D721Med (cell line): Measurements from ENCODE around the gene OPCML.

Experiments used
- DNase-seq: peaks from one replicate; pipeline ENCODE4 v3.0.0; 2011; ENCODE audit warnings: low spot score; ENCODE audit not compliant: insufficient read length
- FAIRE-seq: peaks from 2 replicates; lab custom pipeline; 2011; peaks lifted over from hg19 to GRCh38; lab: Jason Lieb, UNC
- TF ChIP-seq, protein P1 (sequence below): IDR thresholded peaks from 2 replicates; pipeline ENCODE4 v1.5.1; 2012; ENCODE audit warnings: mild to moderate bottlenecking, control low read depth; ENCODE audit not compliant: insufficient read depth; ENCODE audit errors: missing control alignments

The OPCML gene

DNA sequence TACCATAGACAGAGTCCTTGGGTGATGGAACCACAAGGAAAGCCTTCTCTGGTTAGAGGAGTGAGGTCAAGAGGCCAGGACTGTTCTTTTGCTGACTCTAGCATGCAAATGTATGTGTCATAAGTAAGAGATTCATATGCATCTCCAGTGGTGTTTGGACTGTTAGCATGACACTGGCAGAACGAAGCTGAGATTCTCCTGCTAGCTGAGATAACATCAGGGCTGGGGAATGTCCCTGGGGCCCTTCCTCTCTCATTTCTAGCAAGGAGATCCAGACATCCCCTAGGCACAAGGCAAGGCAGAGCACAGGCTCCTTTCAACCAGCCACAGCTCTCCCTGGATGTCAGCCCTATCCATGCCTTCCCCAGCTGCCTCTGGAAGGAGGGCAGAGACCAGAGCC, 711.3 kb downstream of the OPCML start:
- DNase-seq (no peak), FAIRE-seq (no peak)

DNA sequence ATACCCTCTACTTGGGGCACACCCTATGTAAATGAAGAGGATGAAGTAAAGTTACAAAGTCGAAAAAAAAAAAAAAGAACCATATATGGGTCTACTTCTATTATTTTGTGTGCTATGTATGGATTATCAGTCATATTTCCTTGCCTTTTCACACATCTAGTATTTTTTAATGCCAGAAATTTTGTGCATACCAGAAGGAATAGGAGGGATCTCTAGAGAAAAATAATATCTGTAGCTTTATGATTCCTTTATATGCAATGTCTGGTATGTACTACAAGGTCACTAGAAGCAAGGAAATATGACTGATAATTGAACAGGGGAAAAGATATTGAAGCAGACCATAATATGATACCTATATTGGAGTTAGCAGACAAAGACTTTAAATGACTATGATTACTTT, 713.4 kb downstream of the OPCML start:
- TF ChIP-seq, protein P1, sequence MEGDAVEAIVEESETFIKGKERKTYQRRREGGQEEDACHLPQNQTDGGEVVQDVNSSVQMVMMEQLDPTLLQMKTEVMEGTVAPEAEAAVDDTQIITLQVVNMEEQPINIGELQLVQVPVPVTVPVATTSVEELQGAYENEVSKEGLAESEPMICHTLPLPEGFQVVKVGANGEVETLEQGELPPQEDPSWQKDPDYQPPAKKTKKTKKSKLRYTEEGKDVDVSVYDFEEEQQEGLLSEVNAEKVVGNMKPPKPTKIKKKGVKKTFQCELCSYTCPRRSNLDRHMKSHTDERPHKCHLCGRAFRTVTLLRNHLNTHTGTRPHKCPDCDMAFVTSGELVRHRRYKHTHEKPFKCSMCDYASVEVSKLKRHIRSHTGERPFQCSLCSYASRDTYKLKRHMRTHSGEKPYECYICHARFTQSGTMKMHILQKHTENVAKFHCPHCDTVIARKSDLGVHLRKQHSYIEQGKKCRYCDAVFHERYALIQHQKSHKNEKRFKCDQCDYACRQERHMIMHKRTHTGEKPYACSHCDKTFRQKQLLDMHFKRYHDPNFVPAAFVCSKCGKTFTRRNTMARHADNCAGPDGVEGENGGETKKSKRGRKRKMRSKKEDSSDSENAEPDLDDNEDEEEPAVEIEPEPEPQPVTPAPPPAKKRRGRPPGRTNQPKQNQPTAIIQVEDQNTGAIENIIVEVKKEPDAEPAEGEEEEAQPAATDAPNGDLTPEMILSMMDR, result no peak
- no peak for FAIRE-seq
- no peak for DNase-seq

More for the DNA sequence above, 711.3 kb downstream of the OPCML start:
- TF ChIP-seq, protein P1, result no peak

DNA sequence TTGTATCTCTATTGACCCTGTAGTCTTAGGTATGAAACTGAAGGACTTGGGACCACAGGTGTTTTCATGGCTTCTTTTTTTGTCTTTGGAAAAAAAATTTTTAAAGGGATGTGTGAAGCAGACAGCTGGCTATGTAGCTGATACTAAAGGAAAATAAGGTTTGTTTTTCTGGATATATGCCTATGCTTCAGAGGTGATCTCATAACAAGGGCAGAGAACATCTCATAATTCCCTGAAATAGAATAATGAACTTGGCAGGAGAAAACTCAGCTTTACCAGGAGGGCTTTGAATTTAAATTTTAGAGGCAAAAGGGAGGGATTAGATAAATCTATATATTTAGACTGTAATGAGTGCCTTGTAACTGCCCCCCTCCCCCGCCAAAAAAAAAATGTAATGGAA, 714.9 kb downstream of the OPCML start:
- no peak for DNase-seq
- TF ChIP-seq, protein P1, result no peak
- no peak for FAIRE-seq

DNA sequence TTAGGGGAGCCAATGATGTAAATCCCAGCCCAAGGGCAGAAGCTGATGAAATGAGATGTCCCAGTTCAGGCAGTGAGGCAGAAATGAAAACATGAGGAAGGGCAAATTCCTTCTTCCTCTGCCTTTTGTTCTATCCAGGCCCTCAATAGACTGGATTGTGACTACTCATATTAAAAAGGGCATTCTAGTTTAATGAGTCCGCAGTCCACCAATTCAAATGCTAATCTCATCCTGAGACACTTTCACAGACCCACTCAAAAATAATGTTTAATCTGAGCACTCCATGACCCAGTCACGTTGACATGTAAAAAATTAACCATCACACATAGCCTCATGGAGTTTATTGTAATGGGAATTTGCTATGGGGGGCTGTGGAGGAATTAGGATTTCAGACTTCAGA, 717.9 kb downstream of the OPCML start:
- DNase-seq (no peak), FAIRE-seq (no peak)
- TF ChIP-seq, protein P1, result no peak

DNA sequence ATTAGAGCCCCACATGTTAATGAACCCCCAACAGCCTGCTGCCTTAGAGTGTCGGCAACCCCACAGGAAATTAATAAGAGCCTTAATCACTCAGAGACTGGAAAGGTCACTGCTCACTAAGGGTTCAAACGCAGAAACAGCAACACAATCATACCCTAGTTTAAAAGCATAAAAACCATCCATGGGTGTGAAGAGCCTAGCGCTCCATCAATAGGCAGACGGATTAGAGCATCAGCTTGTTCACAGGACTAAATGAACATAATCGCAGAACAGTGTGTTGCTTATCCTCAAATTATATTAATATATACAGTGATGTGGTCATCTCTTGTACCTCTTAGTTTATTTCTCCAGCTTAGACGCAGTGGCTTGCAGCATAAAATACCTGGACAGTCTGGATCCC, 720.7 kb downstream of the OPCML start:
- FAIRE-seq (no peak), DNase-seq (no peak)
- TF ChIP-seq, protein P1, result no peak

DNA sequence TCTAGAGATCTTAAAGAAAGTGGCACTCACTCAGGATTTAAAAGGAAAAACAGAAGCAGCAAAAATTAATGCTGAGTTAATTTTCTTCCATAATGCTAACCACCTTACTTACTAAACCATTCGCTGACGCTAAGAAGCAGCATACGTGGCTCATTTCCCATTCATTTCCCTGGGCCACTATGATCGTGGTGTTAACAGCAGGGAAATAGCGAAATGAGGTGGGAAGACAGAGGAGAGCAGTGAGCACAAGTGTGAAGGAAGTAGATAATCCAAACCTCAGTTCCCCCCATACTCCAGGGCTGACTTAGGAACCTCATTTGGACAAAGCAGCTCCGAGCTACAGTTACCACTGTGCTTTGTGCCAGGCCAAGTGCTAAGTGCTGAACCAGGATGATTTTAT, 723.2 kb downstream of the OPCML start:
- FAIRE-seq, result no peak
- TF ChIP-seq, protein P1, result no peak
- DNase-seq, result no peak

DNA sequence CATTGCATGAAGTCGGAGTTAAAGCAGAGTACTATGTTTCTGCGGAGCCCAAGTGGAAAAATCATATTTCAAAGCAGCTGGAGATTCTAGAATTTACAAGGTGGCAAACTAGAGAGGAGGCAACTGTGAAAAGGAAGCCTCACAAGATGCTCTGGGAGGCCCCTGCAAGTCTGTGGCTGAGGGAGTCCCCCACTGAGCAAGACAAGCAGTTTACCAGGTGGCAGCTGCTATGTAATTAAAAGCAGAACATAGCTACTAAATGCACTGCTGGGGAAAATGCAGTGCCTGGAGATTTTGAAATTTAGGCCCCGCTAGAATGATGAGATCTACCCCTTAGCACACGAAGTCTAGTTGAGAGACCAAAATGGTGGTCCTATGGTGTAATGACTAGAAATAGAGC, 728.0 kb downstream of the OPCML start:
- DNase-seq (no peak), FAIRE-seq (no peak)
- TF ChIP-seq, protein P1, result no peak
